Measurements from ENCODE around the gene RAD51B. TPM values are rescaled to one million over a fixed set of nuclear protein-coding genes. Genes with fewer than 3 reads are reported as not detected.

The RAD51B gene
- total and polyA plus RNA-seq, 2 of the 13 experiments (the other 11 are each of a cell fraction or from before 2014, with no cell fraction given) = 7.0 to 9.5 TPM

GRCh38 chr14:68728342-68729106, 908.9 kb downstream of the RAD51B start (continued):
- TF ChIP-seq SKI (IDR thresholded peaks at IDR 0.05; ENCODE audit: partially characterized antibody) (peak; percentile 92), CCAR2 (optimal IDR thresholded peaks at IDR 0.05; ENCODE audit: low read depth, low read length) (no peak), ZNF350 (CRISPR knock-in tag; IDR thresholded peaks at IDR 0.05; ENCODE audit: borderline replicate concordance, low read depth) (no peak), TFAP4 (IDR thresholded peaks at IDR 0.05; ENCODE audit: borderline replicate concordance, low read depth) (no peak), YEATS2 (CRISPR knock-in tag; IDR thresholded peaks at IDR 0.05; ENCODE audit: borderline replicate concordance) (no peak), NFIC (IDR thresholded peaks at IDR 0.05; ENCODE audit: low read length) (no peak; the same call in 1 of the 2 replicates), NFKB2 (CRISPR knock-in tag; IDR thresholded peaks at IDR 0.05; ENCODE audit: borderline replicate concordance) (no peak), MBNL3 (CRISPR knock-in tag; conservative IDR thresholded peaks at IDR 0.05) (no peak), TCF7 (IDR thresholded peaks at IDR 0.05; ENCODE audit: low read depth) (peak; percentile 94), ETV6 (CRISPR knock-in tag; conservative IDR thresholded peaks at IDR 0.05) (no peak), EHMT2 (IDR thresholded peaks at IDR 0.05; ENCODE audit: borderline replicate concordance, low read depth, low read length) (no peak), THAP11 (CRISPR knock-in tag; IDR thresholded peaks at IDR 0.05) (0 out of 2 replicates have a peak, but pooled peaks have one; percentile 36), STAT6 (CRISPR knock-in tag; IDR thresholded peaks at IDR 0.05; ENCODE audit: borderline replicate concordance) (no peak), WIZ (CRISPR knock-in tag; IDR thresholded peaks at IDR 0.05) (no peak)
- TF ChIP-seq, protein P1, sequence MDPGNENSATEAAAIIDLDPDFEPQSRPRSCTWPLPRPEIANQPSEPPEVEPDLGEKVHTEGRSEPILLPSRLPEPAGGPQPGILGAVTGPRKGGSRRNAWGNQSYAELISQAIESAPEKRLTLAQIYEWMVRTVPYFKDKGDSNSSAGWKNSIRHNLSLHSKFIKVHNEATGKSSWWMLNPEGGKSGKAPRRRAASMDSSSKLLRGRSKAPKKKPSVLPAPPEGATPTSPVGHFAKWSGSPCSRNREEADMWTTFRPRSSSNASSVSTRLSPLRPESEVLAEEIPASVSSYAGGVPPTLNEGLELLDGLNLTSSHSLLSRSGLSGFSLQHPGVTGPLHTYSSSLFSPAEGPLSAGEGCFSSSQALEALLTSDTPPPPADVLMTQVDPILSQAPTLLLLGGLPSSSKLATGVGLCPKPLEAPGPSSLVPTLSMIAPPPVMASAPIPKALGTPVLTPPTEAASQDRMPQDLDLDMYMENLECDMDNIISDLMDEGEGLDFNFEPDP (CRISPR knock-in tag; conservative IDR thresholded peaks at IDR 0.05) = no peak
- TF ChIP-seq, protein P2, sequence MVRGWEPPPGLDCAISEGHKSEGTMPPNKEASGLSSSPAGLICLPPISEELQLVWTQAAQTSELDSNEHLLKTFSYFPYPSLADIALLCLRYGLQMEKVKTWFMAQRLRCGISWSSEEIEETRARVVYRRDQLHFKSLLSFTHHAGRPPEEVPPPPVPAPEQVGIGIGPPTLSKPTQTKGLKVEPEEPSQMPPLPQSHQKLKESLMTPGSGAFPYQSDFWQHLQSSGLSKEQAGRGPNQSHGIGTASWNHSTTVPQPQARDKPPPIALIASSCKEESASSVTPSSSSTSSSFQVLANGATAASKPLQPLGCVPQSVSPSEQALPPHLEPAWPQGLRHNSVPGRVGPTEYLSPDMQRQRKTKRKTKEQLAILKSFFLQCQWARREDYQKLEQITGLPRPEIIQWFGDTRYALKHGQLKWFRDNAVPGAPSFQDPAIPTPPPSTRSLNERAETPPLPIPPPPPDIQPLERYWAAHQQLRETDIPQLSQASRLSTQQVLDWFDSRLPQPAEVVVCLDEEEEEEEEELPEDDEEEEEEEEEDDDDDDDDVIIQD (CRISPR knock-in tag; IDR thresholded peaks at IDR 0.05; ENCODE audit: low read depth) = peak; percentile 30; the same call in 1 of the 2 replicates
- TF ChIP-seq, protein P3, sequence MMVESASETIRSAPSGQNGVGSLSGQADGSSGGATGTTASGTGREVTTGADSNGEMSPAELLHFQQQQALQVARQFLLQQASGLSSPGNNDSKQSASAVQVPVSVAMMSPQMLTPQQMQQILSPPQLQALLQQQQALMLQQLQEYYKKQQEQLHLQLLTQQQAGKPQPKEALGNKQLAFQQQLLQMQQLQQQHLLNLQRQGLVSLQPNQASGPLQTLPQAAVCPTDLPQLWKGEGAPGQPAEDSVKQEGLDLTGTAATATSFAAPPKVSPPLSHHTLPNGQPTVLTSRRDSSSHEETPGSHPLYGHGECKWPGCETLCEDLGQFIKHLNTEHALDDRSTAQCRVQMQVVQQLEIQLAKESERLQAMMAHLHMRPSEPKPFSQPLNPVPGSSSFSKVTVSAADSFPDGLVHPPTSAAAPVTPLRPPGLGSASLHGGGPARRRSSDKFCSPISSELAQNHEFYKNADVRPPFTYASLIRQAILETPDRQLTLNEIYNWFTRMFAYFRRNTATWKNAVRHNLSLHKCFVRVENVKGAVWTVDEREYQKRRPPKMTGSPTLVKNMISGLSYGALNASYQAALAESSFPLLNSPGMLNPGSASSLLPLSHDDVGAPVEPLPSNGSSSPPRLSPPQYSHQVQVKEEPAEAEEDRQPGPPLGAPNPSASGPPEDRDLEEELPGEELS (CRISPR knock-in tag; IDR thresholded peaks at IDR 0.05) = peak; percentile 63; the same call in 1 of the 2 replicates
- TF ChIP-seq, protein P4, sequence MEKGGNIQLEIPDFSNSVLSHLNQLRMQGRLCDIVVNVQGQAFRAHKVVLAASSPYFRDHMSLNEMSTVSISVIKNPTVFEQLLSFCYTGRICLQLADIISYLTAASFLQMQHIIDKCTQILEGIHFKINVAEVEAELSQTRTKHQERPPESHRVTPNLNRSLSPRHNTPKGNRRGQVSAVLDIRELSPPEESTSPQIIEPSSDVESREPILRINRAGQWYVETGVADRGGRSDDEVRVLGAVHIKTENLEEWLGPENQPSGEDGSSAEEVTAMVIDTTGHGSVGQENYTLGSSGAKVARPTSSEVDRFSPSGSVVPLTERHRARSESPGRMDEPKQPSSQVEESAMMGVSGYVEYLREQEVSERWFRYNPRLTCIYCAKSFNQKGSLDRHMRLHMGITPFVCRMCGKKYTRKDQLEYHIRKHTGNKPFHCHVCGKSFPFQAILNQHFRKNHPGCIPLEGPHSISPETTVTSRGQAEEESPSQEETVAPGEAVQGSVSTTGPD (CRISPR knock-in tag; IDR thresholded peaks at IDR 0.05) = no peak

Measured in HepG2 (cell line).